ENCODE measurements around the gene AHNAK. TPM values are rescaled to one million over a fixed set of nuclear protein-coding genes. Genes with fewer than 3 reads are reported as not detected.

Gene AHNAK
- total RNA-seq, 4 donors from 2014 or later: 1,348 to 2,181 (median 1,745) TPM

DNA sequence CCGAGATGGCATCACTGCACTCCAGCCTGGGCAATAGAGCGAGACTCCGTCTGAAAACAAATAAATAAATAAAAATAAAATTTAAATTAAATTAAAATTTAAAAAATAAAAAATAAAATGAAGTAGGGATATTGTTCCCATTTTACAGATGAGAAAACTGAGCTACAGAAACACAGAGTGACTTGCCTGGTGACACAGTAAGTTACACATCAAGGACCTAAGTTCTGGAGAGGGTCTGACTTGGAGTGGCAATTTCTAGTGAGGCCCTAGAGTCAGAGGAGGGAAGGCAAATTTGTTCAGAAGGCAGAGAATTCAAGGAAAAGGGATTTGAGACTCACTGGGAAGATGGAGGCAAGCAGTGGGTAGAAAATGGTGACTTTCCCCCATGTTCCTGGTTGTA, 125.7 kb downstream of the AHNAK start:
- H3K4me1 ChIP-seq: peaks cover 3 to 43% (median 8%) of the 10 kb centered on the region in 3 donors
- H3K27me3 ChIP-seq: no peaks in the 10 kb centered on the region
- H3K4me3 ChIP-seq: no peak overlapping the region
- WGBS, 2 donors (ENCODE audit: low coverage in 1 of 2): 86% methylated on average over 3 of the region's 3 CpGs; no CpG with 5 or more reads in 1 of the 2 donors
- TF ChIP-seq POLR2A (IDR thresholded peaks at IDR 0.05) (no peak), EP300 (IDR thresholded peaks at IDR 0.05) (no peak), POLR2AphosphoS5 (IDR thresholded peaks at IDR 0.05) (no peak)
- TF ChIP-seq, protein P1, sequence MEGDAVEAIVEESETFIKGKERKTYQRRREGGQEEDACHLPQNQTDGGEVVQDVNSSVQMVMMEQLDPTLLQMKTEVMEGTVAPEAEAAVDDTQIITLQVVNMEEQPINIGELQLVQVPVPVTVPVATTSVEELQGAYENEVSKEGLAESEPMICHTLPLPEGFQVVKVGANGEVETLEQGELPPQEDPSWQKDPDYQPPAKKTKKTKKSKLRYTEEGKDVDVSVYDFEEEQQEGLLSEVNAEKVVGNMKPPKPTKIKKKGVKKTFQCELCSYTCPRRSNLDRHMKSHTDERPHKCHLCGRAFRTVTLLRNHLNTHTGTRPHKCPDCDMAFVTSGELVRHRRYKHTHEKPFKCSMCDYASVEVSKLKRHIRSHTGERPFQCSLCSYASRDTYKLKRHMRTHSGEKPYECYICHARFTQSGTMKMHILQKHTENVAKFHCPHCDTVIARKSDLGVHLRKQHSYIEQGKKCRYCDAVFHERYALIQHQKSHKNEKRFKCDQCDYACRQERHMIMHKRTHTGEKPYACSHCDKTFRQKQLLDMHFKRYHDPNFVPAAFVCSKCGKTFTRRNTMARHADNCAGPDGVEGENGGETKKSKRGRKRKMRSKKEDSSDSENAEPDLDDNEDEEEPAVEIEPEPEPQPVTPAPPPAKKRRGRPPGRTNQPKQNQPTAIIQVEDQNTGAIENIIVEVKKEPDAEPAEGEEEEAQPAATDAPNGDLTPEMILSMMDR (IDR thresholded peaks at IDR 0.05): no peak
- H3K9me3 ChIP-seq: no peaks in the 10 kb centered on the region
- H3K36me3 ChIP-seq: no peaks in the 10 kb centered on the region
- no peak for ATAC-seq
- H3K27ac ChIP-seq: peak overlapping the region in 1 of 4 donors; percentile 63

DNA sequence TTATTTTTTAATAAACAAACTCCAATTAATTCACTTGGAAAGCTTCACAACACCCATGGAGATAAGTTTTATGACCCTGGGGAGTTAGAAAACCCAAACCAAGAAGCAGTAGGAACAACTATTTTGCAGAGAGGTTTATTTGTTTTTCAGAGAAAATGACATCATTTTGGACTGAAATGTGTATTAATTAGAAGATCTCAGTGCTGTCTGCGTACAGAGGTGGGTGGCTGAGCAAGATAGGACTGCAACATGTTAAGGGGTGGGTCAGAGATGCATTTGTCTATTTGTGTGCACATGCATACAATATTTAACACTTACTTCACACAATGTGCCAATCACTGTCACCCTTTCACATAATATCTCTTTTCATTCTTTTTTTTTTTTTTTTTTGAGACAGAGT, 126.7 kb downstream of the AHNAK start:
- Histone ChIP-seq H3K27ac (peak overlapping the region; percentile 6 to 74 (median 63)), H3K36me3 (no peaks in the 10 kb centered on the region), H3K27me3 (no peaks in the 10 kb centered on the region), H3K4me1 (peaks cover 3 to 37% (median 8%) of the 10 kb centered on the region in 3 donors), H3K4me3 (no peak overlapping the region), H3K9me3 (no peaks in the 10 kb centered on the region)
- ATAC-seq: no peak
- TF ChIP-seq POLR2A (IDR thresholded peaks at IDR 0.05) (no peak), EP300 (IDR thresholded peaks at IDR 0.05) (no peak), POLR2AphosphoS5 (IDR thresholded peaks at IDR 0.05) (no peak)
- TF ChIP-seq, protein P1 (IDR thresholded peaks at IDR 0.05): no peak
- WGBS, 2 donors (ENCODE audit: low coverage in 1 of 2): 0 to 17% methylated on average over 1 of the region's 1 CpG

DNA sequence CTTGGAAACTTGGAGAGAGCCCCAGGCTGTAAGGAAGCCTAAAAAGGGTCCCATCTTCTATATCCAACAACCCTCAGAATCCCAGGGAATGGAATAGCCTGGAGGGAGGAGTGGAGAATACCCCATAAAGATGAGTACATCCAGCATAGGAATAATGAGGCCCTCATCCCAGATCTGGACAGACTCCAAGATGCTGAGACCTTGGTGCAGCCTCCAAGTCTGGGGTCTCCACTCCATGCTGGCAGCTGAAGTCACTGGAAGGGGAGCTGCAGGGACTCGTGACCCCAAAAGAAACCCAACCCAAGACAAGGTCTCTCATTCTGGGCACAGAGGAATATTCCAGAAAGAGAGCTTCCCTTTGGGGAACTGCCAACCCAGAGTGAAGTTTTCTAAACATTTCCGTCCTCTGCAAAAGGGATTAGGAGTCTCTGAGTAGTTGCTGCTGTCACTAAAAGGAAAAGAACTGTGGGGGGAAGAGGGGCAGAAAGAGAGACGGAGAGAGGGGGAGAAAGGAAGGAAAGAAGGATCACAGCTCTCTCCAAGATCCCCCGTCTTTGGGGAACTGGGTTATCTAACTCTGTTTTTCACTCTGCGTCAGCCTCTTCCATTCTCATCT, 127.2 kb downstream of the AHNAK start:
- Histone ChIP-seq H3K9me3 (no peaks in the 10 kb centered on the region), H3K4me1 (peaks cover 3 to 31% (median 8%) of the 10 kb centered on the region in 3 donors), H3K27me3 (no peaks in the 10 kb centered on the region), H3K36me3 (no peaks in the 10 kb centered on the region), H3K27ac (peak overlapping the region; percentile 6 to 74 (median 63)), H3K4me3 (no peak overlapping the region)
- TF ChIP-seq, protein P1 (IDR thresholded peaks at IDR 0.05): no peak
- no peak for TF ChIP-seq EP300 (IDR thresholded peaks at IDR 0.05)
- no peak for TF ChIP-seq POLR2A (IDR thresholded peaks at IDR 0.05)
- no peak for TF ChIP-seq POLR2AphosphoS5 (IDR thresholded peaks at IDR 0.05)
- ATAC-seq: peak; percentile 11
- 8 to 13% methylated on average over 3 to 5 of the region's 5 CpGs for WGBS, 2 donors (ENCODE audit: low coverage in 1 of 2)

DNA sequence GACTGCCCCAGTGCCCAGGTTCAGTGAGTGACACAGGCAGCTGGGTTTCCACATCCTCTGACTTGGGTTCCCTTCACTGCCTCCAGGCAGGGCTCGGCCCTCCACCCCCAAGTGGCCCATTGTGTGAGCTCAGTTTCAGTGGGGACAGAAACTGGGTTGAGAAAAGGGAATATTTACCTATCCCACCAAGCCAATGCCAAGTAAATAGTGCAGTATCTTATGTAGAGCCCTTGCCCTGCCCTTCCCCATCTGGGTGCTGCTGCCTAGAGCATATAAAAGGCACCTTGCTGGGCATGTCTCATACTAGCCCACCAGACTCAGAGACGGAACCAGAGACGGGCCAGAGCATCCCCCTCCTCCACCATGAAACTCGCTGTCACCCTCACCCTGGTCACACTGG, 127.9 kb downstream of the AHNAK start, which contains the start of gene SCGB1A1:
Gene SCGB1A1, plus strand, starts transcription at position 301 of the 400 bp plus-strand sequence. Its CDS starts 63 bp downstream, at position 364.
- Histone ChIP-seq H3K4me3 (no peak within 1 kb of the TSS), H3K27me3 (no peaks in the 10 kb centered on the region), H3K36me3 (no peaks in the 10 kb centered on the region), H3K4me1 (peaks cover 3 to 33% (median 8%) of the 10 kb centered on the region in 3 donors), H3K9me3 (no peaks in the 10 kb centered on the region), H3K27ac (peak within 1 kb of the TSS; percentile 6 to 74 (median 63))
- no peak for TF ChIP-seq POLR2AphosphoS5 (IDR thresholded peaks at IDR 0.05)
- TF ChIP-seq, protein P1 (IDR thresholded peaks at IDR 0.05): no peak
- TF ChIP-seq EP300 (IDR thresholded peaks at IDR 0.05): no peak
- TF ChIP-seq POLR2A (IDR thresholded peaks at IDR 0.05): no peak
- ATAC-seq: no peak
- 63 to 79% methylated on average over 2 to 3 of the region's 4 CpGs for WGBS, 2 donors (ENCODE audit: low coverage in 1 of 2)

DNA sequence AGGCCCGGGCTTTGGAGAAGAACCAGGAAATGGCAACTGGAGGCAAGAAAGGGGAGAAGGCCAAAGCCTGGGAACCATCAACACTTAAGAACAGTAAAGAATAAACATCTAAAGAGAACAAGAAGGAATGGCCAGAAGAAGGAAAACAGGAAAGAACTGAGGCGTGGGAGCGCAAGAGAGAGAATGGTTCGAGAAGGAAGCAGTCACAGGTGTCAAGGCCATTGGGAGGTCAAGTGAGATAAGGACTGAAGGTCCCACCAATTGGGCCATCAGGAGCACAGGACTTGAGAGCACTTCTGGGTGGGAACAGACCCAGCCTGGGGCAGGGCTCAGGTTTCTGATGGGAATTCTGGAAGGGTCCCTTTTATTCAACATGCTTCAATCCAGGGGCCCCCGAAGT, 128.5 kb downstream of the AHNAK start:
- H3K27ac ChIP-seq: peak overlapping the region in 1 of 4 donors; percentile 63
- WGBS, 2 donors (ENCODE audit: low coverage in 1 of 2): 60 to 69% methylated on average over 1 to 4 of the region's 5 CpGs
- H3K9me3 ChIP-seq: no peaks in the 10 kb centered on the region
- H3K4me1 ChIP-seq: peaks cover 3 to 37% (median 8%) of the 10 kb centered on the region in 3 donors
- H3K36me3 ChIP-seq: no peaks in the 10 kb centered on the region
- ATAC-seq: no peak
- H3K27me3 ChIP-seq: no peaks in the 10 kb centered on the region
- no peak overlapping the region for H3K4me3 ChIP-seq
- TF ChIP-seq EP300 (IDR thresholded peaks at IDR 0.05) (no peak), POLR2A (IDR thresholded peaks at IDR 0.05) (no peak), POLR2AphosphoS5 (IDR thresholded peaks at IDR 0.05) (no peak)
- TF ChIP-seq, protein P1 (IDR thresholded peaks at IDR 0.05): no peak

All from gastroesophageal sphincter (tissue), 4 donors.